Liver (tissue), 9 donors: Measurements from ENCODE around the gene PRPSAP1. TPM values are rescaled to one million over a fixed set of nuclear protein-coding genes. Genes with fewer than 3 reads are reported as not detected.
"Not testable (repeated sequence)": the region's sequence is repeated elsewhere in the genome, so short reads cannot be mapped to it uniquely, and the experiment has no call there.

Experiments
- DNase-seq: peaks from one replicate; pipeline ENCODE4 v3.0.0-alpha.2; 2017; ENCODE audit warnings: low spot score
- H3K27ac ChIP-seq, 2 donors: one replicate each; pipeline ENCODE4 v1.7.0; 2013; ENCODE audit warnings: inconsistent platforms in 2 of 2, low read length in 2 of 2, control low read depth in 1 of 2, low read depth in 1 of 2, mild to moderate bottlenecking in 1 of 2
- H3K27me3 ChIP-seq, 4 donors: one replicate each; pipeline versions ENCODE4 v1.6.1 to v1.7.0; 2013; ENCODE audit warnings: low read length in 3 of 4, inconsistent platforms in 1 of 4, mild to moderate bottlenecking in 1 of 4, moderate library complexity in 1 of 4; ENCODE audit not compliant: control insufficient read depth in 4 of 4, insufficient read depth in 4 of 4
- H3K36me3 ChIP-seq, 4 donors: one replicate each; pipeline versions ENCODE4 v1.6.1 to v1.7.0; 2013; ENCODE audit warnings: low read length in 3 of 4, mild to moderate bottlenecking in 3 of 4, low read depth in 1 of 4, moderate library complexity in 1 of 4; ENCODE audit not compliant: control insufficient read depth in 4 of 4, insufficient read depth in 3 of 4
- H3K4me1 ChIP-seq, 4 donors: one replicate each; pipeline versions ENCODE4 v1.6.1 to v1.7.0; 2013; ENCODE audit warnings: low read length in 3 of 4, mild to moderate bottlenecking in 3 of 4, moderate library complexity in 1 of 4; ENCODE audit not compliant: control insufficient read depth in 4 of 4, insufficient read depth in 4 of 4
- H3K4me3 ChIP-seq, 3 donors: one replicate each; pipeline versions ENCODE4 v1.6.1 to v1.7.0; 2013; ENCODE audit warnings: low read length in 3 of 3, control low read depth in 1 of 3, low read depth in 1 of 3, mild to moderate bottlenecking in 1 of 3
- H3K9ac ChIP-seq, 2 donors: one replicate each; pipeline ENCODE4 v1.7.0; 2013; ENCODE audit warnings: low read length in 2 of 2, mild to moderate bottlenecking in 2 of 2, moderate library complexity in 2 of 2, control low read depth in 1 of 2, low read depth in 1 of 2
- H3K9me3 ChIP-seq, 4 donors: one replicate each; pipeline versions ENCODE4 v1.6.1 to v1.7.0; 2013; ENCODE audit warnings: low read length in 3 of 4; ENCODE audit not compliant: control insufficient read depth in 4 of 4
- ATF3 ChIP-seq: IDR thresholded peaks from 2 replicates; pipeline ENCODE4 v1.6.1; 2016; ENCODE audit warnings: antibody characterized with exemption
- GABPA ChIP-seq, 2 donors: IDR thresholded peaks in 1 of 2; conservative IDR thresholded peaks in 1 of 2; 2 replicates each; pipeline ENCODE4 v1.6.1; 2016; ENCODE audit warnings: antibody characterized with exemption in 2 of 2, mild to moderate bottlenecking in 1 of 2, moderate library complexity in 1 of 2
- HNF4A ChIP-seq, 2 donors: conservative IDR thresholded peaks; 2 replicates each; pipeline ENCODE4 v1.6.1; 2016; ENCODE audit warnings: antibody characterized with exemption in 2 of 2, mild to moderate bottlenecking in 2 of 2
- HNF4G ChIP-seq: IDR thresholded peaks from 2 replicates; pipeline ENCODE4 v1.6.1; 2016; ENCODE audit warnings: antibody characterized with exemption
- MAX ChIP-seq: IDR thresholded peaks from 2 replicates; pipeline ENCODE4 v1.6.1; 2016; ENCODE audit warnings: antibody characterized with exemption
- NR2F2 ChIP-seq: IDR thresholded peaks from 2 replicates; pipeline ENCODE4 v1.6.1; 2016; ENCODE audit warnings: antibody characterized with exemption
- RAD21 ChIP-seq, 2 donors: IDR thresholded peaks; 2 replicates each; pipeline ENCODE4 v1.6.1; 2016; ENCODE audit warnings: antibody characterized with exemption in 2 of 2, mild to moderate bottlenecking in 2 of 2
- REST ChIP-seq: IDR thresholded peaks from 2 replicates; pipeline ENCODE4 v1.6.1; 2016; ENCODE audit warnings: antibody characterized with exemption, mild to moderate bottlenecking
- SP1 ChIP-seq: IDR thresholded peaks from 2 replicates; pipeline ENCODE4 v1.6.1; 2018; ENCODE audit warnings: antibody characterized with exemption, mild to moderate bottlenecking
- YY1 ChIP-seq: IDR thresholded peaks from 2 replicates; pipeline ENCODE4 v1.6.1; 2016; ENCODE audit warnings: antibody characterized with exemption, mild to moderate bottlenecking
- ZBTB33 ChIP-seq: IDR thresholded peaks from 2 replicates; pipeline ENCODE4 v1.6.1; 2016; ENCODE audit warnings: antibody characterized with exemption
- WGBS: extraction: QIAGEN DNeasy Blood & Tissue Kit; methylation state at CpG from one replicate; pipeline ENCODE4 v1.1.7; 2013; 5-methylcytosine and 5-hydroxymethylcytosine counted together
- polyA plus RNA-seq, 2 donors: library from polyadenylated mRNA; stranded (reverse) in 1 of 2; unstranded in 1 of 2; fragments of 200-250 nt in 1 of 2; fragments of >200 nt in 1 of 2; fragmentation: Nextera tagmentation in 1 of 2; extraction: Ambion mirVana in 1 of 2; gene quantifications; one replicate each; pipeline versions ENCODE4 v1.2.1 to v1.2.3, GENCODE V29; 2013 to 2015
- total RNA-seq, 2 donors: library from RNA; depleted of rRNA; stranded (reverse); fragments of >200 nt; gene quantifications; one replicate each; pipeline ENCODE4 v1.2.3, GENCODE V29; 2014
- donor health status: healthy.
- donor health status: healthy.
- donor health status: healthy.
- donor health status: healthy.
- donor health status: healthy.

PRPSAP1 gene
- total and polyA plus RNA-seq, 4 donors = 21.4 to 78.1 (median 52.6) TPM

- H3K27ac ChIP-seq = no peak within 1 kb of the TSS
- no peak within 1 kb of the TSS for H3K9ac ChIP-seq
- no peak for TF ChIP-seq HNF4G
- no peak for TF ChIP-seq MAX
- no peak for TF ChIP-seq SP1
- TF ChIP-seq REST = no peak
- no peak for TF ChIP-seq ATF3
- TF ChIP-seq ZBTB33 = no peak
- TF ChIP-seq HNF4A (conservative IDR thresholded peaks at IDR 0.05) = no peak
- no peak for TF ChIP-seq YY1
- no peak for TF ChIP-seq NR2F2
- TF ChIP-seq GABPA (IDR thresholded peaks at IDR 0.05 in 1 of 2, conservative IDR thresholded peaks at IDR 0.05 in 1 of 2) = no peak
- TF ChIP-seq RAD21 (IDR thresholded peaks at IDR 0.05) = no peak
- peaks cover 7 to 33% (median 19%) of the 10 kb centered on the region in 4 donors for H3K36me3 ChIP-seq
- WGBS = 97% methylated on average over 44 of the region's 44 CpGs
- no peak for DNase-seq
- no peaks in the 10 kb centered on the region for H3K9me3 ChIP-seq
- no peak within 1 kb of the TSS for H3K4me3 ChIP-seq
- no peaks in the 10 kb centered on the region for H3K4me1 ChIP-seq
- H3K27me3 ChIP-seq = no peaks in the 10 kb centered on the region
These were observed 45.8 kb downstream of the PRPSAP1 start, which contains the start of gene QRICH2 for GRCh38 chr17:76307966-76308338. QRICH2 (minus strand) TSS chr17:76308276; CDS start chr17:76307998, 278 bp downstream.

GRCh38 chr17:76307299-76307965 lies 46.3 kb downstream of the PRPSAP1 start:
- 97% methylated on average over 58 of the region's 58 CpGs for whole genome bisulfite sequencing
- peaks cover 7 to 28% (median 17%) of the 10 kb centered on the region in 4 donors for H3K36me3 ChIP-seq
- TF ChIP-seq REST (no peak), SP1 (no peak), HNF4G (no peak)
- H3K9me3 ChIP-seq = no peaks in the 10 kb centered on the region
- DNase-seq = no peak
- no peak overlapping the region for H3K4me3 ChIP-seq
- no peaks in the 10 kb centered on the region for H3K27me3 ChIP-seq
- H3K4me1 ChIP-seq = no peaks in the 10 kb centered on the region
- H3K9ac ChIP-seq = no peak overlapping the region
- no peak overlapping the region for H3K27ac ChIP-seq

- 96% methylated on average over 3 of the region's 3 CpGs for WGBS
- H3K36me3 ChIP-seq, H3K4me3 ChIP-seq, DNase-seq, H3K9me3 ChIP-seq, H3K4me1 ChIP-seq, H3K9ac ChIP-seq, H3K27ac ChIP-seq, H3K27me3 ChIP-seq: not testable (repeated sequence)
These were observed 48.6 kb downstream of the PRPSAP1 start for GRCh38 chr17:76305135-76305454.
